ENCODE measurements around the gene CLEC17A. TPM values are rescaled to one million over a fixed set of nuclear protein-coding genes. Genes with fewer than 3 reads are reported as not detected.

Gene CLEC17A
- total RNA-seq, 4 donors from 2014 or later, result not detected

GRCh38 chr19:14542711-14543328 lies 40.1 kb upstream of the CLEC17A start:
- Histone ChIP-seq H3K9me3 (no peaks in the 10 kb centered on the region), H3K27ac (peak overlapping the region; percentile 59), H3K4me1 (peaks cover 52% of the 10 kb centered on the region), H3K27me3 (no peaks in the 10 kb centered on the region), H3K4me3 (no peak overlapping the region), H3K36me3 (no peaks in the 10 kb centered on the region)
- no peak for DNase-seq (ENCODE audit: low spot score in 2 of 2)
- TF ChIP-seq POLR2A (IDR thresholded peaks at IDR 0.05), result no peak
- no peak for TF ChIP-seq EP300 (IDR thresholded peaks at IDR 0.05)
- TF ChIP-seq POLR2AphosphoS5 (IDR thresholded peaks at IDR 0.05), result no peak
- TF ChIP-seq, protein P1, sequence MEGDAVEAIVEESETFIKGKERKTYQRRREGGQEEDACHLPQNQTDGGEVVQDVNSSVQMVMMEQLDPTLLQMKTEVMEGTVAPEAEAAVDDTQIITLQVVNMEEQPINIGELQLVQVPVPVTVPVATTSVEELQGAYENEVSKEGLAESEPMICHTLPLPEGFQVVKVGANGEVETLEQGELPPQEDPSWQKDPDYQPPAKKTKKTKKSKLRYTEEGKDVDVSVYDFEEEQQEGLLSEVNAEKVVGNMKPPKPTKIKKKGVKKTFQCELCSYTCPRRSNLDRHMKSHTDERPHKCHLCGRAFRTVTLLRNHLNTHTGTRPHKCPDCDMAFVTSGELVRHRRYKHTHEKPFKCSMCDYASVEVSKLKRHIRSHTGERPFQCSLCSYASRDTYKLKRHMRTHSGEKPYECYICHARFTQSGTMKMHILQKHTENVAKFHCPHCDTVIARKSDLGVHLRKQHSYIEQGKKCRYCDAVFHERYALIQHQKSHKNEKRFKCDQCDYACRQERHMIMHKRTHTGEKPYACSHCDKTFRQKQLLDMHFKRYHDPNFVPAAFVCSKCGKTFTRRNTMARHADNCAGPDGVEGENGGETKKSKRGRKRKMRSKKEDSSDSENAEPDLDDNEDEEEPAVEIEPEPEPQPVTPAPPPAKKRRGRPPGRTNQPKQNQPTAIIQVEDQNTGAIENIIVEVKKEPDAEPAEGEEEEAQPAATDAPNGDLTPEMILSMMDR (IDR thresholded peaks at IDR 0.05), result no peak
- 8% methylated on average over 7 of the region's 7 CpGs for WGBS

DNA sequence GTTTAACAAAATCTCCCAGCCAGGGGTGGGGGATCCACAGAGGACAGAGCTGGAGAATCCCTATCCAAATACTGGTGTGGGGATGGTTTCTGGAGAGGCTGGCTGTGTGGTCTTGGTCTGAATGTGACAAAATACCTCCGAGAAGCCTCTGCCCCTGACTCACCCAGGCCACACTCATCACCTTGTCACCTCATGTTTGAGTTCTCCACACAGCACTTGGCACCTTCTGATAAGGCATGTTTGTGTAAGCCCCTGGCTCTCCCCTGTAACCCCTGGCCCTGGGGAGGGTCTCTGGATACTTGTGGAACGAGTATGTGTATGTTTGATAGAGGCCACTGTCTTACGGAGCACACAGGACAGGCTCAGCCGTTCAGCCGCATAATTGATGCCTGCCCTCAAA lies 38.8 kb upstream of the CLEC17A start:
- DNase-seq (ENCODE audit: low spot score in 2 of 2), result no peak
- 77% methylated on average over 5 of the region's 5 CpGs for WGBS
- H3K4me3 ChIP-seq, result no peak overlapping the region
- H3K36me3 ChIP-seq, result peaks cover 6% of the 10 kb centered on the region
- no peak overlapping the region for H3K27ac ChIP-seq
- no peaks in the 10 kb centered on the region for H3K9me3 ChIP-seq
- no peak for TF ChIP-seq EP300 (IDR thresholded peaks at IDR 0.05)
- TF ChIP-seq, protein P1 (IDR thresholded peaks at IDR 0.05), result no peak
- TF ChIP-seq POLR2A (IDR thresholded peaks at IDR 0.05), result no peak
- TF ChIP-seq POLR2AphosphoS5 (IDR thresholded peaks at IDR 0.05), result no peak
- peaks cover 50% of the 10 kb centered on the region for H3K4me1 ChIP-seq
- no peaks in the 10 kb centered on the region for H3K27me3 ChIP-seq

- WGBS, result 46% methylated on average over 18 of the region's 21 CpGs
- TF ChIP-seq EP300 (IDR thresholded peaks at IDR 0.05) (no peak), POLR2A (IDR thresholded peaks at IDR 0.05) (no peak), POLR2AphosphoS5 (IDR thresholded peaks at IDR 0.05) (no peak)
- TF ChIP-seq, protein P1 (IDR thresholded peaks at IDR 0.05), result no peak
- peak overlapping the region; percentile 73 for H3K27ac ChIP-seq
These were observed 37.7 kb upstream of the CLEC17A start for GRCh38 chr19:14544977-14545715.

DNA sequence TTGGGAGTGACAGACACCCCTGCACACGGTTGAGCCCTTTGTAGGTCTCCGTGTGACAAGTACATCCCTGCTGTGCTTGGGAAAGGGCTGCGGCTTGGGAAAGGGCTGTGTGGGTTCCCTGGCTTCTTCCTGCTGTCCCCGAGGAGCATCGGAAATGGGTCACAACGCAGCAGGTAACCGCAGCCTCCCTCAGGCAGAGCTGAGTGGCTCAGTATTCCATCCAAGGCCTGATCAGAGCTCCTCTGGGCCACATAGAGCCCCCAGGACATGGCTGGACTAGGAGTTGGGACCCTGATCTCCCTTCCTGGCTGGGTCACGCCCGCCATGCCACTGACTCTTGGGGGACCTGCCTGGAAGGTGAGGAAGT lies 37.2 kb upstream of the CLEC17A start:
- H3K4me1 ChIP-seq, result peaks cover 65% of the 10 kb centered on the region
- peaks cover 13% of the 10 kb centered on the region for H3K36me3 ChIP-seq
- no peak overlapping the region for H3K4me3 ChIP-seq
- H3K27me3 ChIP-seq, result no peaks in the 10 kb centered on the region
- 58% methylated on average over 8 of the region's 9 CpGs for WGBS
- no peak for DNase-seq (ENCODE audit: low spot score in 2 of 2)
- peak overlapping the region; percentile 73 for H3K27ac ChIP-seq
- no peaks in the 10 kb centered on the region for H3K9me3 ChIP-seq
- TF ChIP-seq POLR2A (IDR thresholded peaks at IDR 0.05) (no peak), POLR2AphosphoS5 (IDR thresholded peaks at IDR 0.05) (no peak), EP300 (IDR thresholded peaks at IDR 0.05) (no peak)
- TF ChIP-seq, protein P1 (IDR thresholded peaks at IDR 0.05), result no peak

More at GRCh38 chr19:14544977-14545715, 37.7 kb upstream of the CLEC17A start:
- no peaks in the 10 kb centered on the region for H3K27me3 ChIP-seq
- peaks cover 60% of the 10 kb centered on the region for H3K4me1 ChIP-seq
- H3K9me3 ChIP-seq, result no peaks in the 10 kb centered on the region
- peaks cover 13% of the 10 kb centered on the region for H3K36me3 ChIP-seq
- DNase-seq (ENCODE audit: low spot score in 2 of 2), result peak in 1 of 2 donors; percentile 73
- no peak overlapping the region for H3K4me3 ChIP-seq

GRCh38 chr19:14550201-14550754 lies 32.6 kb upstream of the CLEC17A start:
- Histone ChIP-seq H3K9me3 (no peaks in the 10 kb centered on the region), H3K4me1 (peaks cover 84% of the 10 kb centered on the region), H3K36me3 (peaks cover 13% of the 10 kb centered on the region), H3K4me3 (no peak overlapping the region), H3K27ac (peak overlapping the region; percentile 86), H3K27me3 (no peaks in the 10 kb centered on the region)
- DNase-seq (ENCODE audit: low spot score in 2 of 2), result peak in 1 of 2 donors; percentile 81
- TF ChIP-seq, protein P1 (IDR thresholded peaks at IDR 0.05), result no peak
- no peak for TF ChIP-seq POLR2A (IDR thresholded peaks at IDR 0.05)
- TF ChIP-seq POLR2AphosphoS5 (IDR thresholded peaks at IDR 0.05), result no peak
- TF ChIP-seq EP300 (IDR thresholded peaks at IDR 0.05), result no peak
- WGBS, result 33% methylated on average over 14 of the region's 15 CpGs
